MCF 10A (cell line): ENCODE results near the gene NFATC4. TPM values are rescaled to one million over a fixed set of nuclear protein-coding genes. Genes with fewer than 3 reads are reported as not detected.

Source experiments
- BruUV-seq: library from RNA; stranded (reverse); fragments of 400-500 nt; replicated peaks from 2 replicates; lab custom pipeline; 2021; lab: Mats Ljungman, UMichigan
- CTCF ChIA-PET: fragments of 300-600 bp; sonication (Branson Sonifier 250); formaldehyde crosslinking; extraction: SDS; loops from one replicate; lab custom pipeline; 2021; ENCODE audit warnings: antibody characterized with exemption, inconsistent platforms; lab: Yijun Ruan, JAX
- POLR2A ChIA-PET: fragments of 300-600, 350-650 bp; sonication (Branson Sonifier 250); formaldehyde crosslinking; extraction: SDS; loops from one replicate; lab custom pipeline; 2020; ENCODE audit warnings: antibody characterized with exemption, inconsistent platforms; lab: Yijun Ruan, JAX
- DNase-seq: peaks from one replicate; pipeline ENCODE4 v3.0.0-alpha.2; 2018; ENCODE audit not compliant: unreplicated experiment
- H3K27ac Mint-ChIP-seq: one replicate; pipeline ENCODE4 v1.8.0; 2022; ENCODE audit warnings: mild to moderate bottlenecking, low read depth, mixed read lengths; ENCODE audit not compliant: unreplicated experiment
- H3K27me3 Mint-ChIP-seq: one replicate; pipeline ENCODE4 v1.8.0; 2022; ENCODE audit warnings: mixed read lengths; ENCODE audit not compliant: insufficient read depth, unreplicated experiment
- H3K36me3 Mint-ChIP-seq: one replicate; pipeline ENCODE4 v1.8.0; 2022; ENCODE audit warnings: mild to moderate bottlenecking, moderate library complexity, mixed read lengths; ENCODE audit not compliant: insufficient read depth, unreplicated experiment
- H3K4me1 Mint-ChIP-seq: one replicate; pipeline ENCODE4 v1.8.0; 2022; ENCODE audit warnings: mixed read lengths; ENCODE audit not compliant: insufficient read depth, unreplicated experiment
- H3K4me3 Mint-ChIP-seq: one replicate; pipeline ENCODE4 v1.8.0; 2022; ENCODE audit warnings: mild to moderate bottlenecking, moderate library complexity, mixed read lengths; ENCODE audit not compliant: unreplicated experiment
- H3K9me3 Mint-ChIP-seq: one replicate; pipeline ENCODE4 v1.8.0; 2022; ENCODE audit warnings: mixed read lengths; ENCODE audit not compliant: unreplicated experiment
- CTCF ChIP-seq: fragments of 200-600 bp; IDR thresholded peaks from one replicate; pipeline ENCODE4 v1.8.0; 2022; ENCODE audit warnings: antibody characterized with exemption, mild to moderate bottlenecking; ENCODE audit not compliant: unreplicated experiment
- intact Hi-C: fragments of 100-400 bp; cut with micrococcal nuclease; formaldehyde crosslinking; loops from 2 replicates; pipeline ENCODE4 v1.14.1; 2022
- total RNA-seq: library from RNA; stranded (reverse); gene quantifications from 2 replicates; pipeline ENCODE4 v1.2.3, GENCODE V29; 2022

NFATC4 gene
- total RNA-seq, 1 experiment from 2014 or later, result 0.23 TPM

- POLR2A ChIA-PET, result interaction anchor here (0.8 to 1.0 kb wide), 2 partner anchors 10 to 33 kb away, joined by 3 read pairs; no protein-coding TSS in a partner anchor
- CTCF ChIA-PET, result interaction anchor here (0.9 to 1.2 kb wide), 2 partner anchors 29 to 33 kb away, joined by 3 to 4 read pairs; no protein-coding TSS in a partner anchor
- TF ChIP-seq CTCF, result no peak
- Mint-ChIP-seq H3K4me1 (peaks cover 26% of the 10 kb centered on the region), H3K9me3 (no peaks in the 10 kb centered on the region), H3K4me3 (no peak overlapping the region), H3K36me3 (no peaks in the 10 kb centered on the region), H3K27me3 (no peaks in the 10 kb centered on the region), H3K27ac (no peak overlapping the region)
- no peak for DNase-seq
- intact Hi-C loops, result no loop called here
- BruUV-seq, result no TSS peak
Measured at GRCh38 chr14:24398293-24398652, 30.3 kb downstream of the NFATC4 start.

- Mint-ChIP-seq H3K36me3 (no peaks in the 10 kb centered on the region), H3K4me3 (peak within 1 kb of the TSS; percentile 17), H3K27me3 (no peaks in the 10 kb centered on the region)
Measured at GRCh38 chr14:24398653-24399446, 30.9 kb downstream of the NFATC4 start, which contains the start of gene NYNRIN. NYNRIN (plus strand) TSS chr14:24399003; CDS start chr14:24399247, 244 bp downstream.

GRCh38 chr14:24399447-24399822 lies 31.5 kb downstream of the NFATC4 start:
- CTCF ChIA-PET, result interaction anchor here (0.5 to 1.3 kb wide), 5 partner anchors 12 to 92 kb away, joined by 3 to 4 read pairs (median 3); no protein-coding TSS in a partner anchor

More at GRCh38 chr14:24398653-24399446, 30.9 kb downstream of the NFATC4 start, which contains the start of gene NYNRIN:
- peaks cover 32% of the 10 kb centered on the region for H3K4me1 Mint-ChIP-seq
- H3K9me3 Mint-ChIP-seq, result no peaks in the 10 kb centered on the region
- ChIA-PET POLR2A (interaction anchor here (0.8 to 1.0 kb wide), 2 partner anchors 10 to 33 kb away, joined by 3 read pairs; no protein-coding TSS in a partner anchor), CTCF (interaction anchor here (0.5 to 1.2 kb wide), 3 partner anchors 29 to 42 kb away, joined by 3 to 4 read pairs (median 3); no protein-coding TSS in a partner anchor)
- no peak within 1 kb of the TSS for H3K27ac Mint-ChIP-seq
- intact Hi-C loops, result no loop called here
- BruUV-seq, result no TSS peak
- TF ChIP-seq CTCF, result no peak
- DNase-seq, result no peak

More at GRCh38 chr14:24399447-24399822, 31.5 kb downstream of the NFATC4 start:
- Mint-ChIP-seq H3K9me3 (no peaks in the 10 kb centered on the region), H3K27me3 (no peaks in the 10 kb centered on the region), H3K36me3 (no peaks in the 10 kb centered on the region), H3K27ac (no peak overlapping the region), H3K4me3 (peak overlapping the region; percentile 17), H3K4me1 (peaks cover 37% of the 10 kb centered on the region)
- BruUV-seq, result no TSS peak
- intact Hi-C loops, result no loop called here
- no peak for DNase-seq
- TF ChIP-seq CTCF, result no peak
- POLR2A ChIA-PET, result interaction anchor here (1.0 kb wide), 1 partner anchor 32 kb away, joined by 3 read pairs; no protein-coding TSS in a partner anchor
